ENCODE measurements around the gene CDH8. TPM values are rescaled to one million over a fixed set of nuclear protein-coding genes. Genes with fewer than 3 reads are reported as not detected.

The CDH8 gene
- total and polyA plus RNA-seq, 2 of the 4 experiments (the other 2 are of a cell fraction), result not detected

- no peaks in the 10 kb centered on the region for H3K4me1 ChIP-seq (ENCODE audit: control insufficient read depth, insufficient read depth, low read length)
- 36% methylated on average over 2 of the region's 3 CpGs; no CpG with 5 or more reads in 1 of the 2 experiments for WGBS, 2 experiments (ENCODE audit: extremely low coverage in 2 of 2, insufficient read length in 1 of 2)
- H4K8ac ChIP-seq (ENCODE audit: low read depth in 2 of 2, low read length in 2 of 2), result no peak overlapping the region
Observed at GRCh38 chr16:61944004-61944403, 92.2 kb downstream of the CDH8 start.

More at GRCh38 chr16:61944004-61944403, 92.2 kb downstream of the CDH8 start:
- H3K9ac ChIP-seq (ENCODE audit: low read depth, low read length), result no peak overlapping the region
- H2AK5ac ChIP-seq (ENCODE audit: low read depth, low read length), result no peak overlapping the region
- H2AK9ac ChIP-seq (replicated peaks; ENCODE audit: low read depth, low read length, poor library complexity), result no peak overlapping the region
- no peak overlapping the region for H3K4me3 ChIP-seq (ENCODE audit: insufficient read depth, low read depth, low read length)
- BruUV-seq (replicated peaks), result no TSS peak
- H2BK120ac ChIP-seq (ENCODE audit: low read depth, low read length), result no peak overlapping the region
- H4K20me1 ChIP-seq (ENCODE audit: insufficient read depth, low read length), result no peaks in the 10 kb centered on the region
- intact Hi-C loops (cut with micrococcal nuclease) (no loop called here), in situ Hi-C loops (cut with MboI; ENCODE audit: low sequenced_read_pairs) (no loop called here), dilution Hi-C loops (cut with HindIII; ENCODE audit: low sequenced_read_pairs, unreplicated experiment) (no loop called here)
- TF ChIP-seq CTCF (conservative IDR thresholded peaks at IDR 0.05; ENCODE audit: low read depth, low read length) (no peak), NFE2L2 (IDR thresholded peaks at IDR 0.05; ENCODE audit: low read depth, low read length) (no peak), SMC3 (IDR thresholded peaks at IDR 0.05; ENCODE audit: low read depth, low read length) (no peak), RFX5 (IDR thresholded peaks at IDR 0.05; ENCODE audit: low read depth, low read length) (no peak), MAZ (IDR thresholded peaks at IDR 0.05; ENCODE audit: borderline replicate concordance, low read depth, low read length) (no peak), CEBPB (IDR thresholded peaks at IDR 0.05; ENCODE audit: low read depth, low read length) (no peak), CHD1 (IDR thresholded peaks at IDR 0.05; ENCODE audit: low read depth, low read length) (no peak), MXI1 (IDR thresholded peaks at IDR 0.05; ENCODE audit: borderline replicate concordance, low read depth, low read length) (no peak), ELK1 (IDR thresholded peaks at IDR 0.05; ENCODE audit: borderline replicate concordance, low read depth, low read length) (no peak), POLR2A (IDR thresholded peaks at IDR 0.05; ENCODE audit: low read depth, low read length) (no peak), MAFK (IDR thresholded peaks at IDR 0.05; ENCODE audit: low read depth, low read length) (no peak), FOS (IDR thresholded peaks at IDR 0.05; ENCODE audit: low read depth, low read length) (no peak), RAD21 (IDR thresholded peaks at IDR 0.05; ENCODE audit: low read length) (no peak), USF2 (IDR thresholded peaks at IDR 0.05; ENCODE audit: low read depth, low read length) (no peak), BHLHE40 (IDR thresholded peaks at IDR 0.05; ENCODE audit: low read depth, low read length) (no peak), RCOR1 (IDR thresholded peaks at IDR 0.05; ENCODE audit: insufficient replicate concordance, low read length) (no peak)
- no peak overlapping the region for H2BK20ac ChIP-seq (ENCODE audit: low read depth, low read length)
- ATAC-seq (ENCODE audit: low read depth) (no peak), DNase-seq (no peak)
- H3K27me3 ChIP-seq (ENCODE audit: control insufficient read depth, insufficient read depth, low read length), result no peaks in the 10 kb centered on the region
- H3K9me3 ChIP-seq (ENCODE audit: control insufficient read depth, insufficient read depth, low read length), result peaks cover 4% of the 10 kb centered on the region; the same call in 1 of the 2 replicates
- no peak overlapping the region for H4K5ac ChIP-seq (ENCODE audit: low read depth, low read length)
- H3K4ac ChIP-seq (ENCODE audit: low read depth, low read length), result no peak overlapping the region
- no peak overlapping the region for H3K14ac ChIP-seq (replicated peaks; ENCODE audit: low read depth, low read length)
- H3K56ac ChIP-seq (ENCODE audit: extremely low read depth, insufficient read depth, low read length), result no peak overlapping the region
- H3K79me1 ChIP-seq (ENCODE audit: low read depth in 1 of 2, low read length in 2 of 2), result no peaks in the 10 kb centered on the region
- H3K27ac ChIP-seq (ENCODE audit: insufficient read depth, low read length), result no peak overlapping the region
- no peaks in the 10 kb centered on the region for H3K9me1 ChIP-seq (ENCODE audit: insufficient read depth, low read length)
- no peaks in the 10 kb centered on the region for H3K36me3 ChIP-seq (ENCODE audit: control insufficient read depth, insufficient read depth, low read length)
- no peak overlapping the region for H4K91ac ChIP-seq (ENCODE audit: insufficient read depth, low read depth, low read length)
- H3K18ac ChIP-seq (ENCODE audit: low read depth, low read length), result no peak overlapping the region
- H3K23ac ChIP-seq (ENCODE audit: low read depth, low read length), result no peak overlapping the region
- H2BK5ac ChIP-seq (ENCODE audit: low read depth, low read length, poor library complexity, severe bottlenecking), result no peak overlapping the region
- no peak overlapping the region for H2AFZ ChIP-seq (replicated peaks; ENCODE audit: low read length, poor library complexity)
- POLR2A ChIA-PET (ENCODE audit: unreplicated experiment), result no interaction called here
- no peak overlapping the region for H2BK15ac ChIP-seq (ENCODE audit: low read depth, low read length)
- no peak overlapping the region for H3K4me2 ChIP-seq (ENCODE audit: low read depth, low read length)
- CTCF ChIA-PET, result no interaction called here
